Stimulated activated CD8-positive, alpha-beta memory T cell treated with anti-CD3 and anti-CD28 coated beads, Interleukin-4, amount 100 ng/mL, for 1 hour (primary cell): ENCODE results near the gene PDE8A.
"Not testable (repeated sequence)": the region's sequence is repeated elsewhere in the genome, so short reads cannot be mapped to it uniquely, and the experiment has no call there.

Experiments used
- DNase-seq, 2 donors: peaks; one replicate each; pipeline ENCODE4 v3.0.0-alpha.2; 2020; ENCODE audit warnings: low read depth in 2 of 2, low spot score in 1 of 2

PDE8A gene

GRCh38 chr15:85171736-85172135 lies 190.1 kb downstream of the PDE8A start:
- no peak for DNase-seq

GRCh38 chr15:85172846-85173490 lies 191.3 kb downstream of the PDE8A start:
- no peak for DNase-seq

GRCh38 chr15:85173630-85174029 lies 192.0 kb downstream of the PDE8A start:
- DNase-seq: not testable (repeated sequence)

- DNase-seq: no peak
Measured at GRCh38 chr15:85174521-85174920, 192.9 kb downstream of the PDE8A start.

- DNase-seq: not testable (repeated sequence)
Measured at GRCh38 chr15:85177042-85177515, 195.4 kb downstream of the PDE8A start.

GRCh38 chr15:85178308-85178707 lies 196.7 kb downstream of the PDE8A start:
- no peak for DNase-seq

GRCh38 chr15:85179700-85180099 lies 198.0 kb downstream of the PDE8A start:
- no peak for DNase-seq

GRCh38 chr15:85185350-85185749 lies 203.7 kb downstream of the PDE8A start:
- not testable (repeated sequence) for DNase-seq

GRCh38 chr15:85188171-85188577 lies 206.5 kb downstream of the PDE8A start:
- not testable (repeated sequence) for DNase-seq
